Right renal cortex interstitium (tissue), 3 donors: ENCODE data around the gene CNTNAP2. TPM values are rescaled to one million over a fixed set of nuclear protein-coding genes. Genes with fewer than 3 reads are reported as not detected.

Source experiments
- DNase-seq, 3 donors: peaks; one replicate each; pipeline ENCODE4 v3.0.0-alpha.2; 2013; ENCODE audit warnings: low read depth in 3 of 3, low spot score in 2 of 3
- polyA plus RNA-seq, 3 donors: library from polyadenylated mRNA; unstranded; fragments of 120-200 nt; gene quantifications; one replicate each; pipeline ENCODE4 v1.2.1, GENCODE V29; 2013; ENCODE audit not compliant: insufficient read length in 3 of 3

CNTNAP2 gene
- polyA plus RNA-seq, 3 donors, result 21.2 to 29.0 (median 25.8) TPM

- DNase-seq, result no peak
Observed at GRCh38 chr7:148093375-148094166, 1977.0 kb downstream of the CNTNAP2 start.

- DNase-seq, result no peak
Observed at GRCh38 chr7:148095066-148095465, 1978.5 kb downstream of the CNTNAP2 start.

DNA sequence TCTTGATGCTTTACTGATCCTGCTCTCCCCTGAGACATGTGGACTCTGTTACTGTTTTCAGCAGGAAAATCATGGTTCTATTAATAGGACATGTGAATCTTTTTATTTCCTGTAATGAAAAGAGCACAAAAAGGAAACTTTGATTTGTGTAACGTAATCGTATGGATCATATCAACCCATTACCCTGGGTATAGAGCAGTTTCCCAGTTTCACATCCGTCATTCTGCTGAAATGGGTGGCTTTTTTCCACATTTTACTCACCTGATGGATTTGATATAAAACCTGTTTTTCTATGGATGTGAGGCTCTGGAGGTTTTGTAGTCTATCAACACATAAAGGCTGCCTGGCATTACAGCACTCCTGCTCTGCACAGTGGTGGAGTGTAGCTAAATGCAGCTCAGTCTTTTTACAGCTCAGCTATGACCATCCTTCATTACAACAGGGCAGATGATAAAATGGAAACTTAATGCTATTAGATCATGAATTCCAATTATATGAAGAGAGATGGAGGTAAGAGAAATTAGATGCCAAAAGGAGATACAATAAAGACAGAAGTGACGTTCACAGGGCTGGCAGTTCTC is 1987.6 kb downstream of the CNTNAP2 start:
- no peak for DNase-seq

GRCh38 chr7:148104924-148105323 is 1988.3 kb downstream of the CNTNAP2 start:
- DNase-seq, result no peak

DNA sequence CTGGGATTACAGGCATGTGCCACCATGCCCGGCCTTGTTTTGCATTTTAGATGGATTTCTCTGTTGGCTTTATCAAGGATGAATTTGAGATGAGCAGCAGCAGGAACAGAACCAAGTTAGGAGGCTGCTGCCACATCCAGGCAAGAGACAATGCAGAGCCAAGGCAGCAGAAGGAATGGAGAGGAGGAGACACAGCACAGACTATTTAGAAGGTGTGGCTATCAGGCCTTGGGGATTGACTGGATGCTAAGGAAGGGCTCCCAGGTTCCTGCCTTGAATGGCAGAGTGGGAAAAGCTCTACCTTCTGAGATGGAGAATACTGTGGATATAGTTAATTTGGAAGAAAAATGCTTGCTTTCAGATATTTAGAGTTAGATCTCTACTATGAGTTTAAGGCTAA is 1989.3 kb downstream of the CNTNAP2 start:
- DNase-seq, result no peak

DNA sequence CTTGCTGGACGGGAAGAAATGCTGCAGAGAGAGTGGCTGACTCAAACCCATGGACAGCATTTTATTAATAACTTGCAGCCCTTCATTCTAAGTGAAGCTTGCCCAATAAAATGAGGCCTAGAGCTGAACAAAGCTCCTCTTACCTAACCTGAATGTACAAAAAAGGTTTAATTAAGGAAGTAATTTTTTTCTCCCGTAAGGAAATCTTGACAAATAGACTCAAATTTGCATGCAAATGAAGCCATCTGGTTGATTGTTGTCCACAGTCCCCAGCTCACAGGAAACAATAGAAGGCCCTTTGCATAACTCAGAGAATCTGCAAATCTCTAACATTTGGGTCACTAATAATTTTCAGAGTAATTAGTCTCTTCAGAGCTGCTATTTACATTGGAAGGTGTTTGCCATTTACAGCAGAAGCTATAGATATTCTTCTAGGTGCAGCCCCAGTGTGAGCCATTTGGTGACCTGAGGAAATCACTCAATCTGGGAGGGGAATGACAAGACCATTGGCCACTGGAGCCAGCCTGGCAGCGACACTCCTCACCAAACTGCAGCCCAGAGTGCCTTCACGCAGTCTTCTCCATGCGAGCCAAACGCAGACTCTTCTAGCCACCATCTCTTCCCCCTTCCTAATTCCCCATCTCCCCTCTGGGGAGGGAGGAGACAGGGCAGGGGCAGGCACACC is 1991.0 kb downstream of the CNTNAP2 start:
- DNase-seq, result no peak

- no peak for DNase-seq
Observed at GRCh38 chr7:148108381-148108780, 1991.8 kb downstream of the CNTNAP2 start.

GRCh38 chr7:148110097-148110868 is 1993.7 kb downstream of the CNTNAP2 start:
- no peak for DNase-seq

DNA sequence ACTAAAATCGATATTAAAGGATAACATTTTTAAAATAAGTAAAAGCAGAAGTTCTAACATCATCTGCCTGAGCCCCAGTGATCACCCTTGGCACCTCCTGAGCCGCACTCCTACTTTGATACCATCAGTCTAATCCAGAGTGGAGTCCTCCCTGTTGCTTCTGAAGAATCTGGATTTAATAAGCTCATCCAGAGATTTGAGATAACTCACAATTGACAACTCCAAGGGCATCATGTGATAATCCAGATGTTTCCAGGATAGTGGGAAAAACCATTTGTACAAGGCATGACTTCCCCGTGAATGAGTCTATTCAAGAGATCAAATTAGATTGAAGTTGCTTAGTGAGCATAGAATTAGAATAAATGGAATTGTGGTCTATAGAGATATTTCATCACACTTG is 1998.2 kb downstream of the CNTNAP2 start:
- DNase-seq, result no peak

DNA sequence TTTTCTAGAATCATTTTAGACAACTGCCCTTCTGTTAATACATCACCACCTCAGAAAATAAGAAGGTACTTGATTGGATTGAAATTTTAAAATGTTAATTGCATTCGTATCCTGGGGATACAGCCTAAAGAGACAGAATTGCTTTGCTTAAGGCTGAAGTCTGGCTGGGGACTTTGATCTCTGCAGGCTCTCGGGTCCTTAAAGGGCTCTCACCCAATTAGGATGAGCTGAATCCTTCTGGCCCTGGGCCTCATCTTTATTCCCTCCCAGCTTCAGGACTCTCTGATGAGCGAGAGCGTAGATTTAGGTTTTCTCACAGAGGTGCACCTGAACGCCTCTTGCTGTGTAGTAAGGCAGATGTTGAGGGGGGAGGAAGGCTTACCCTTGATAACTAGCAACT is 1998.7 kb downstream of the CNTNAP2 start:
- DNase-seq, result no peak

DNA sequence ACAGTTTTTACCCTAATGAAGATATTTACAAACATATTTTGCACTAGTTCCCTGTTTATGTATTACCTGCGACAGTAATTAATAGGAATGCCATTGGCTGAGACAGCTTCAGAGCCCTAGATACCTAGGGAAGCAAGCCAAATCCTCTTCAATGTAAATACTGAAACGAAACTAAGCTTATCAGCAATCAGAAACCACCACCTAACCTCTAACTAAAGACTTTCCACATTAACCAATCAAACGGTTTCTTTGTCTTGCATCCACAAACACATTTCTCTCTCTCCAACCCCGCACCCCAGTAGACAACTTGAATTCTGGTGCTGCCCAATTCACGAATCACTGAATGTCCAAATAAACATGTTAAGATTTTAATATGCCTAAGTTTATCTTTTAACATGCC is 1999.6 kb downstream of the CNTNAP2 start:
- no peak for DNase-seq

- no peak for DNase-seq
Observed at GRCh38 chr7:148116829-148117403, 2000.3 kb downstream of the CNTNAP2 start.

- no peak for DNase-seq
Observed at GRCh38 chr7:148118371-148118770, 2001.8 kb downstream of the CNTNAP2 start.

GRCh38 chr7:148121401-148121800 is 2004.8 kb downstream of the CNTNAP2 start:
- no peak for DNase-seq

- no peak for DNase-seq
Observed at GRCh38 chr7:148121847-148122246, 2005.2 kb downstream of the CNTNAP2 start.

DNA sequence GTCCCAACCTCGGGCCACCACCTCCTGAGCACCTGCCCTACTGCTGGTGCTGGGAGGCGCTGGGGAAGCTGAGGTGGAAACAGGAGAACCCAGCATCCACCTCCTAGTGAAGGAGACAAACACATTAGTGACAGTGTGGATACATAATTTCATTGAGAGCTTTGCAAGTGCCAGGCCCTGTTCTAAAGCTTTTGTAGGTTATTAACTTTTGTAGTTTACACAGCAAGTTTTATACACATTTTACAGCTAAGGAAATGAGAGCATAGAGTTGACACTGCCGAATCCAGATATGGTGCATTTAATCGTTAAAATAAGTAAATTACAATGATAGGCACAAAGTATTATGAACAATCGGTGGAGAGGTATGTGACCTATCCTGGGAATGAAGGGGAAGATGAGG is 2007.9 kb downstream of the CNTNAP2 start:
- DNase-seq, result no peak

DNA sequence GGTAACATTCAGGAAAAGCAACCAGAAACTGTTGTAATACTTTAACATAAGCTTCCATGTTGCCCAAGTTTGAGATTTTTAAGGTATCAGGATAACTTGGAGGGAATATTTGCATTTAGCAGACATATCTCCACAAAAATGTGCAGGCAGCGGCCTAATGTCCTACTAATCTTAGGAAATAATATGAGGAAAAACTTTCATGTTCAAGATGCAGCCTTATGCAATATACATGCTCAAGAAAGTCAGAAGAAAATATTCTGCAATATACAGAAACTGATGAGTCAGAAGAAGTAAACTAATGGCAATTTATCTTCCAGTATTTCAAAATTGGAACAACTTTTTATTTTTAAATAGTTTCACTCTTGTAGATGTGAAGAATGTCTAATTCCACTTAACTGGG is 2010.8 kb downstream of the CNTNAP2 start:
- DNase-seq, result no peak

GRCh38 chr7:148129023-148129422 is 2012.4 kb downstream of the CNTNAP2 start:
- no peak for DNase-seq

DNA sequence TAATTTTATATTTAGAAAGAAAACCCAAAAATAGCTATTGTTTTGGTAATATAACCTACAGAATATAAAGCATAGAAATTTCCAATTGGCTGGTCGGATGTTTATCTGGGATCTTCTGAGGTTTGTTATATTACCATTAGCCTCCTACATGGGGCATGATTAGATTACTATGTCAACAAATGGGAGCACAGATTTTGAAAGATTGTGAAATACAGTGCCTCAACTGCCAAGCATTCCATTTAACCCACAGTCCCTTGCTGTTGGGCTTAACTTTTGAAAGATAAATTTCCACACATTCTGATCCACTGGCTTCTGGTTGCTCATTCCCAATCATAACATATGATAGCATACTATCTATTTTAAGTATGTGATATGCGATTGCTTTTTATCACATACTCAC is 2018.5 kb downstream of the CNTNAP2 start:
- DNase-seq, result no peak

DNA sequence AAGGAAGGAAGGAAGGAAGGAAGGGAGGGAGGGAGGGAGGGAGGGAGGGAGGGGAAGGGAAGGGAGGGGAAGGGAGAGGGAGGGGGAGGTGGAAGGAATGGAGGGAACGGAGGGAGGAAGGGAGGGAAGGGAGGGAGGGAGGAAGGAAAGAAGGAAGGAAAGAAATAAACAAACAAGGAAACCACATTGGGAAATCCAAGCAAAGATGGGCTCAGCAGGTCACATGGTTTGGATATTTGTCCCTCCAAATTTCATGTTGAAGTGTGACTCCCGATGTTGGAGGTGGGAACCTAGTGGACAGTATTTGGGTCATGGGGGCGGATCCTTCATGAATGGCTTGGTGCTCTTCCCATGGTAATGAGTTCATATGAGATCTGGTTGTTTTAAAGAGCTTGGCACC is 2019.4 kb downstream of the CNTNAP2 start:
- DNase-seq, result no peak
